Upper lobe of left lung (tissue), 4 donors: Measurements from ENCODE around the gene TENM4.

Experiments used
- CTCF ChIP-seq, 6 experiments: fragments of 450-650 bp in 4 of 6; fragments of 200-600 bp in 2 of 6; sonication (generic) in 2 of 6; IDR thresholded peaks; one replicate each; pipeline ENCODE4 v1.5.1; 2016 to 2019; ENCODE audit warnings: antibody characterized with exemption in 6 of 6
- EP300 ChIP-seq, 4 donors: sonication (generic); formaldehyde crosslinking; IDR thresholded peaks; one replicate each; pipeline ENCODE4 v1.5.1; 2017; ENCODE audit warnings: antibody characterized with exemption in 4 of 4, control low read depth in 2 of 4

GRCh38 chr11:78910322-78910721, 530.5 kb downstream of the TENM4 start:
- TF ChIP-seq CTCF (IDR thresholded peaks at IDR 0.05) (no peak), EP300 (IDR thresholded peaks at IDR 0.05) (no peak)
